Measurements from ENCODE around the gene WIPF3.
"Not testable (repeated sequence)": the region's sequence is repeated elsewhere in the genome, so short reads cannot be mapped to it uniquely, and the experiment has no call there.

The WIPF3 gene

GRCh38 chr7:29955075-29955792, 148.9 kb downstream of the WIPF3 start:
- Mint-ChIP-seq H3K9me3 (no peaks in the 10 kb centered on the region), H3K27ac (no peak overlapping the region), H3K4me3 (no peak overlapping the region), H3K27me3 (ENCODE audit: low read depth, poor library complexity) (peaks cover 2% of the 10 kb centered on the region), H3K4me1 (peaks cover 26% of the 10 kb centered on the region), H3K36me3 (ENCODE audit: low read depth) (peaks cover 64% of the 10 kb centered on the region)
- no peak for DNase-seq
- TF ChIP-seq, protein P1, sequence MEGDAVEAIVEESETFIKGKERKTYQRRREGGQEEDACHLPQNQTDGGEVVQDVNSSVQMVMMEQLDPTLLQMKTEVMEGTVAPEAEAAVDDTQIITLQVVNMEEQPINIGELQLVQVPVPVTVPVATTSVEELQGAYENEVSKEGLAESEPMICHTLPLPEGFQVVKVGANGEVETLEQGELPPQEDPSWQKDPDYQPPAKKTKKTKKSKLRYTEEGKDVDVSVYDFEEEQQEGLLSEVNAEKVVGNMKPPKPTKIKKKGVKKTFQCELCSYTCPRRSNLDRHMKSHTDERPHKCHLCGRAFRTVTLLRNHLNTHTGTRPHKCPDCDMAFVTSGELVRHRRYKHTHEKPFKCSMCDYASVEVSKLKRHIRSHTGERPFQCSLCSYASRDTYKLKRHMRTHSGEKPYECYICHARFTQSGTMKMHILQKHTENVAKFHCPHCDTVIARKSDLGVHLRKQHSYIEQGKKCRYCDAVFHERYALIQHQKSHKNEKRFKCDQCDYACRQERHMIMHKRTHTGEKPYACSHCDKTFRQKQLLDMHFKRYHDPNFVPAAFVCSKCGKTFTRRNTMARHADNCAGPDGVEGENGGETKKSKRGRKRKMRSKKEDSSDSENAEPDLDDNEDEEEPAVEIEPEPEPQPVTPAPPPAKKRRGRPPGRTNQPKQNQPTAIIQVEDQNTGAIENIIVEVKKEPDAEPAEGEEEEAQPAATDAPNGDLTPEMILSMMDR (IDR thresholded peaks at IDR 0.05), result no peak

GRCh38 chr7:29955799-29956486, 149.6 kb downstream of the WIPF3 start:
- H3K36me3 Mint-ChIP-seq (ENCODE audit: low read depth), result peaks cover 66% of the 10 kb centered on the region
- DNase-seq, result no peak
- H3K4me1 Mint-ChIP-seq, result peaks cover 26% of the 10 kb centered on the region
- no peak overlapping the region for H3K4me3 Mint-ChIP-seq
- peak overlapping the region; percentile 60 for H3K27ac Mint-ChIP-seq
- no peaks in the 10 kb centered on the region for H3K9me3 Mint-ChIP-seq
- TF ChIP-seq, protein P1 (IDR thresholded peaks at IDR 0.05), result no peak
- H3K27me3 Mint-ChIP-seq (ENCODE audit: low read depth, poor library complexity), result peaks cover 2% of the 10 kb centered on the region

- Mint-ChIP-seq H3K9me3 (no peaks in the 10 kb centered on the region), H3K27ac (no peak overlapping the region), H3K4me1 (peaks cover 26% of the 10 kb centered on the region), H3K4me3 (no peak overlapping the region), H3K27me3 (ENCODE audit: low read depth, poor library complexity) (peaks cover 2% of the 10 kb centered on the region), H3K36me3 (ENCODE audit: low read depth) (peaks cover 61% of the 10 kb centered on the region)
- no peak for DNase-seq
- TF ChIP-seq, protein P1 (IDR thresholded peaks at IDR 0.05), result no peak
Measured at GRCh38 chr7:29956487-29956836, 150.2 kb downstream of the WIPF3 start.

GRCh38 chr7:29957521-29958310, 151.4 kb downstream of the WIPF3 start:
- H3K9me3 Mint-ChIP-seq, result peaks cover 4% of the 10 kb centered on the region
- no peak overlapping the region for H3K4me3 Mint-ChIP-seq
- DNase-seq, result no peak
- TF ChIP-seq, protein P1 (IDR thresholded peaks at IDR 0.05), result no peak
- peaks cover 58% of the 10 kb centered on the region for H3K36me3 Mint-ChIP-seq (ENCODE audit: low read depth)
- peaks cover 26% of the 10 kb centered on the region for H3K4me1 Mint-ChIP-seq
- H3K27me3 Mint-ChIP-seq (ENCODE audit: low read depth, poor library complexity), result peaks cover 2% of the 10 kb centered on the region
- peak overlapping the region; percentile 75 for H3K27ac Mint-ChIP-seq

DNA sequence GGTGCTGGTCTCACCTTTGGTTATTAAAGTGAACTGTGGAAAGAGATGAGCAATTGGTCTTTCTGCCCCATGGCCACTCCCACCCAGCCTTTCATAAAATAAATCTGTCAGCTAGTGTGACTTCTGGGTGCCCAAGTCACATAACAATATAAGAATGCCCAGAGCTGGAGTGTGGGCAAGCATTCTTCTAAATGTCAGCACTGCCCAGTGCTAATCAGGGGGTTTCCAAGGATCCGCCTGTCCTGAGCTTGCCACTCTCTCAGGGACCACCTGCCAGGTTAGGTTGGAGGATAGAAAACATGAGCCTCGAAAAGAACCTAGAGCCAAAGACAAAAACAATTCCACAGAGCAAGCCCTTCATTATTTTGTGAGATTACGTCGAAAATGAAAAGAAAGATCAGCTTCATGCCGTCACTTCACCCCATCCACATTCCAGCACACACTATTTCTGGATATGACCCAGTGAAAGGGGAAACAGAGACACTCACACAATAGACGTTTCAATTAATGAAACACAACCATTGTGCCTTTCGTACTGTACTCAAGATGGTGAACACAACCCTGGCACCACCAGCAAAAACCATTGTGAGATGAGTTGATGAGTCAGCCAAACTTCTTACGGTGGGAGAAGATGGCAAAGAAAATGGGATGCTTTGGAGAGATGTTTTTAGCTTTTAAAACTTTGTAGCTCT, 152.5 kb downstream of the WIPF3 start:
- H3K36me3 Mint-ChIP-seq (ENCODE audit: low read depth), result peaks cover 58% of the 10 kb centered on the region
- peaks cover 26% of the 10 kb centered on the region for H3K4me1 Mint-ChIP-seq
- H3K27ac Mint-ChIP-seq, result no peak overlapping the region
- no peak overlapping the region for H3K4me3 Mint-ChIP-seq
- H3K9me3 Mint-ChIP-seq, result peaks cover 4% of the 10 kb centered on the region
- DNase-seq, result no peak
- TF ChIP-seq, protein P1 (IDR thresholded peaks at IDR 0.05), result no peak
- H3K27me3 Mint-ChIP-seq (ENCODE audit: low read depth, poor library complexity), result peaks cover 2% of the 10 kb centered on the region

DNA sequence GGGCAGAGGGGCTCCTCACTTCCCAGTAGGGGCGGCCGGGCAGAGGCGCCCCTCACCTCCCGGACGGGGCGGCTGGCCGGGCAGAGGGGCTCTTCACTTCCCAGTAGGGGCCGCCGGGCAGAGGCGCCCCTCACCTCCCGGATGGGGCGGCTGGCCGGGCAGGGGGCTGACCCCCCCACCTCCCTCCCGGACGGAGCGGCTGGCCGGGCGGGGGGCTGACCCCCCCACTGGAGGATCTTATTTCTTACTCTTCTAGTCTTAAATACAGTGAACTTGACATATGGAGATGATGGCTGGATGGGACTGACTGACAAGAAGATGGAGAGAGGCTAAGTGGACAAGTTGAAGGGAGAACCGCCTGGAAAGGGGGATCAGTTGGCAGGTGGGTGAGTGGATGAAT, 155.3 kb downstream of the WIPF3 start:
- Mint-ChIP-seq H3K36me3 (ENCODE audit: low read depth) (peaks cover 66% of the 10 kb centered on the region), H3K4me1 (peaks cover 30% of the 10 kb centered on the region)
- not testable (repeated sequence) for DNase-seq; H3K4me3 Mint-ChIP-seq; H3K9me3 Mint-ChIP-seq; H3K27me3 Mint-ChIP-seq (ENCODE audit: low read depth, poor library complexity); H3K27ac Mint-ChIP-seq
